SK-N-SH treated with all-trans-retinoic acid at 6 μM for 48 hours (cell line): ENCODE measurements around the gene MACF1.

Experiments
- ATAC-seq: fragments of 200-7000 bp; cut with Tn5 transposase; 3 replicates; pipeline ENCODE4 v1.9.1; 2020; ENCODE audit warnings: mild to moderate bottlenecking, moderate library complexity
- ARNTL ChIP-seq: fragments of 450-650 bp; formaldehyde crosslinking; IDR thresholded peaks from 2 replicates; pipeline ENCODE4 v1.5.0; 2020; ENCODE audit warnings: low read depth, mild to moderate bottlenecking, moderate library complexity, borderline replicate concordance
- BACH2 ChIP-seq: fragments of 250-450 bp; sonication (Bioruptor Pico); IDR thresholded peaks from 2 replicates; pipeline ENCODE4 v1.9.0; 2021; ENCODE audit warnings: mild to moderate bottlenecking, borderline replicate concordance
- ESRRG ChIP-seq: fragments of 250-450 bp; sonication (Bioruptor Pico); IDR thresholded peaks from 2 replicates; pipeline ENCODE4 v1.6.1; 2021; ENCODE audit warnings: mild to moderate bottlenecking
- GLIS3 ChIP-seq: fragments of 250-450 bp; sonication (Bioruptor Pico); IDR thresholded peaks from 2 replicates; pipeline ENCODE4 v1.5.0; 2020; ENCODE audit warnings: mild to moderate bottlenecking, moderate library complexity
- ISL1 ChIP-seq: fragments of 250-450 bp; sonication (Bioruptor Pico); IDR thresholded peaks from 2 replicates; pipeline ENCODE4 v2.1.2; 2022; ENCODE audit warnings: mild to moderate bottlenecking, moderate library complexity
- OSR1 ChIP-seq: fragments of 250-450 bp; sonication (Bioruptor Pico); IDR thresholded peaks from 2 replicates; pipeline ENCODE4 v1.8.0; 2022; ENCODE audit warnings: moderate library complexity, mild to moderate bottlenecking, inconsistent platforms
- PPARA ChIP-seq: fragments of 250-450 bp; sonication (Bioruptor Pico); IDR thresholded peaks from 2 replicates; pipeline ENCODE4 v1.5.0; 2020; ENCODE audit warnings: mild to moderate bottlenecking, borderline replicate concordance
- RARB ChIP-seq: fragments of 250-450 bp; sonication (Bioruptor Pico); IDR thresholded peaks from 2 replicates; pipeline ENCODE4 v1.8.0; 2021; ENCODE audit warnings: mild to moderate bottlenecking, moderate library complexity
- TOX ChIP-seq: fragments of 250-450 bp; sonication (Bioruptor Pico); IDR thresholded peaks from 2 replicates; pipeline ENCODE4 v1.8.0; 2021; ENCODE audit warnings: mild to moderate bottlenecking, moderate library complexity, borderline replicate concordance
- ZC3H10 ChIP-seq: fragments of 250-450 bp; sonication (Bioruptor Pico); IDR thresholded peaks from 2 replicates; pipeline ENCODE4 v1.5.1; 2021; ENCODE audit warnings: mild to moderate bottlenecking, moderate library complexity
- ZFP3 ChIP-seq: fragments of 250-450 bp; sonication (Bioruptor Pico); IDR thresholded peaks from 2 replicates; pipeline ENCODE4 v1.5.0; 2020; ENCODE audit warnings: mild to moderate bottlenecking, moderate library complexity
- ZFP30 ChIP-seq: fragments of 450-650 bp; formaldehyde crosslinking; IDR thresholded peaks from 2 replicates; pipeline ENCODE4 v1.5.0; 2022; ENCODE audit warnings: mild to moderate bottlenecking, moderate library complexity
- ZNF565 ChIP-seq: fragments of 450-650 bp; formaldehyde crosslinking; conservative IDR thresholded peaks from 2 replicates; pipeline ENCODE4 v1.5.0; 2020; ENCODE audit warnings: low read depth, mild to moderate bottlenecking, moderate library complexity
- ZNF70 ChIP-seq: fragments of 450-650 bp; formaldehyde crosslinking; IDR thresholded peaks from 2 replicates; pipeline ENCODE4 v1.5.0; 2020; ENCODE audit warnings: mild to moderate bottlenecking, moderate library complexity
- ZNF8 ChIP-seq: fragments of 450-650 bp; formaldehyde crosslinking; IDR thresholded peaks from 2 replicates; pipeline ENCODE4 v1.5.0; 2020; ENCODE audit warnings: mild to moderate bottlenecking, moderate library complexity
- TF ChIP-seq, protein P1 (sequence below): fragments of 250-450 bp; sonication (Bioruptor Pico); IDR thresholded peaks from 2 replicates; pipeline ENCODE4 v1.5.1; 2021; ENCODE audit warnings: mild to moderate bottlenecking, moderate library complexity
- TF ChIP-seq, protein P2 (sequence below): fragments of 250-450 bp; sonication (Bioruptor Pico); IDR thresholded peaks from 2 replicates; pipeline ENCODE4 v1.8.0; 2020; ENCODE audit warnings: mild to moderate bottlenecking, moderate library complexity, borderline replicate concordance
- TF ChIP-seq, protein P3 (sequence below): fragments of 250-450 bp; sonication (Bioruptor Pico); IDR thresholded peaks from 2 replicates; pipeline ENCODE4 v1.8.0; 2021; ENCODE audit warnings: low read depth, mild to moderate bottlenecking, moderate library complexity, borderline replicate concordance
- TF ChIP-seq, protein P4 (sequence below): fragments of 250-450 bp; sonication (Bioruptor Pico); IDR thresholded peaks from 2 replicates; pipeline ENCODE4 v1.5.1; 2020; ENCODE audit warnings: low read depth, mild to moderate bottlenecking, moderate library complexity

MACF1 gene

DNA sequence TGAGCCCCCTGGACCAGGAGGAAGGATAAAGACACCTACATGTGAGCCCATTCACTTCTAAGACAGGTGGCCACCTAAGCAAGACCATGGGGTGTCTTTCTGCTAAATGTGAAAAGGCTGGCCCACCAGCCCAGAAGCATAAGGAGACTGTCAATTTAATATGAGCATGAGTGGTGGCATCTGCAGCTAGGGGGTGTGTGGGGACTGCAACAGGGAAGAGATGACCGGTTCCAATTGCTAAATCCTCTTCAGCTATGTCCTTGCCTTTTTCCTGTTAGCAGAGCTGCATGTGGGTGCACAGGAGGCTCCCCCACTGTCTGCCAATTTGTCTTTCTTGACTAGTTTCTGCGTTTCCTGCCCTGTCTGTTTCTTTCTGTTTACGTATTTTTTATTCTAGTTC is 264.7 kb downstream of the MACF1 start:
- TF ChIP-seq OSR1 (CRISPR knock-in tag): no peak
- TF ChIP-seq, protein P1, sequence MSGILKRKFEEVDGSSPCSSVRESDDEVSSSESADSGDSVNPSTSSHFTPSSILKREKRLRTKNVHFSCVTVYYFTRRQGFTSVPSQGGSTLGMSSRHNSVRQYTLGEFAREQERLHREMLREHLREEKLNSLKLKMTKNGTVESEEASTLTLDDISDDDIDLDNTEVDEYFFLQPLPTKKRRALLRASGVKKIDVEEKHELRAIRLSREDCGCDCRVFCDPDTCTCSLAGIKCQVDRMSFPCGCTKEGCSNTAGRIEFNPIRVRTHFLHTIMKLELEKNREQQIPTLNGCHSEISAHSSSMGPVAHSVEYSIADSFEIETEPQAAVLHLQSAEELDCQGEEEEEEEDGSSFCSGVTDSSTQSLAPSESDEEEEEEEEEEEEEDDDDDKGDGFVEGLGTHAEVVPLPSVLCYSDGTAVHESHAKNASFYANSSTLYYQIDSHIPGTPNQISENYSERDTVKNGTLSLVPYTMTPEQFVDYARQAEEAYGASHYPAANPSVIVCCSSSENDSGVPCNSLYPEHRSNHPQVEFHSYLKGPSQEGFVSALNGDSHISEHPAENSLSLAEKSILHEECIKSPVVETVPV (CRISPR knock-in tag): no peak
- no peak for TF ChIP-seq RARB (CRISPR knock-in tag)
- no peak for TF ChIP-seq PPARA (CRISPR knock-in tag)
- TF ChIP-seq, protein P2, sequence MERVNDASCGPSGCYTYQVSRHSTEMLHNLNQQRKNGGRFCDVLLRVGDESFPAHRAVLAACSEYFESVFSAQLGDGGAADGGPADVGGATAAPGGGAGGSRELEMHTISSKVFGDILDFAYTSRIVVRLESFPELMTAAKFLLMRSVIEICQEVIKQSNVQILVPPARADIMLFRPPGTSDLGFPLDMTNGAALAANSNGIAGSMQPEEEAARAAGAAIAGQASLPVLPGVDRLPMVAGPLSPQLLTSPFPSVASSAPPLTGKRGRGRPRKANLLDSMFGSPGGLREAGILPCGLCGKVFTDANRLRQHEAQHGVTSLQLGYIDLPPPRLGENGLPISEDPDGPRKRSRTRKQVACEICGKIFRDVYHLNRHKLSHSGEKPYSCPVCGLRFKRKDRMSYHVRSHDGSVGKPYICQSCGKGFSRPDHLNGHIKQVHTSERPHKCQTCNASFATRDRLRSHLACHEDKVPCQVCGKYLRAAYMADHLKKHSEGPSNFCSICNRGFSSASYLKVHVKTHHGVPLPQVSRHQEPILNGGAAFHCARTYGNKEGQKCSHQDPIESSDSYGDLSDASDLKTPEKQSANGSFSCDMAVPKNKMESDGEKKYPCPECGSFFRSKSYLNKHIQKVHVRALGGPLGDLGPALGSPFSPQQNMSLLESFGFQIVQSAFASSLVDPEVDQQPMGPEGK (CRISPR knock-in tag): no peak
- ATAC-seq: no peak

DNA sequence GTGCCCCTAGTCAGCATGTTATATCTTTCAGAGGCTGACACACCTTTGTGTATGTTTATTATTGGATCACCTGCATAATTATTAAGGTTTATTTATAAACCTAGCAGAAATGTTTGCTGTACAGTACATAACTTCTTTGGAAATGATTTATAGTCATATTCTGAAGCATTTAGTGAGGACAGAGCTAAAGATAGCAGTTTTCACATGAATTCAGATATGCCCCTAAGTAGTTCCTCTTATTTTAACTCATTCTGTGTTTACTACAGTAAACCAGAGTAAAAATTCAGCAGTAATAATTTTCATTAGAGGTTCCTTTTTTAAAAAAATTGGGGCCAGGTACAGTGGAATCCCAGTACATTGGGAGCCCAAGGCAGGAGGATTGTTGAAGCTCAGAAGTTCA is 265.5 kb downstream of the MACF1 start:
- no peak for TF ChIP-seq ZFP3 (CRISPR knock-in tag)
- no peak for TF ChIP-seq ZNF8
- TF ChIP-seq ZNF565 (CRISPR knock-in tag): no peak
- TF ChIP-seq OSR1 (CRISPR knock-in tag): no peak
- TF ChIP-seq, protein P3, sequence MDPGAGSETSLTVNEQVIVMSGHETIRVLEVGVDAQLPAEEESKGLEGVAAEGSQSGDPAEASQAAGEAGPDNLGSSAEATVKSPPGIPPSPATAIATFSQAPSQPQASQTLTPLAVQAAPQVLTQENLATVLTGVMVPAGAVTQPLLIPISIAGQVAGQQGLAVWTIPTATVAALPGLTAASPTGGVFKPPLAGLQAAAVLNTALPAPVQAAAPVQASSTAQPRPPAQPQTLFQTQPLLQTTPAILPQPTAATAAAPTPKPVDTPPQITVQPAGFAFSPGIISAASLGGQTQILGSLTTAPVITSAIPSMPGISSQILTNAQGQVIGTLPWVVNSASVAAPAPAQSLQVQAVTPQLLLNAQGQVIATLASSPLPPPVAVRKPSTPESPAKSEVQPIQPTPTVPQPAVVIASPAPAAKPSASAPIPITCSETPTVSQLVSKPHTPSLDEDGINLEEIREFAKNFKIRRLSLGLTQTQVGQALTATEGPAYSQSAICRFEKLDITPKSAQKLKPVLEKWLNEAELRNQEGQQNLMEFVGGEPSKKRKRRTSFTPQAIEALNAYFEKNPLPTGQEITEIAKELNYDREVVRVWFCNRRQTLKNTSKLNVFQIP (CRISPR knock-in tag): no peak
- no peak for TF ChIP-seq ESRRG
- TF ChIP-seq, protein P1 (CRISPR knock-in tag): no peak
- TF ChIP-seq ZC3H10 (CRISPR knock-in tag): no peak
- no peak for TF ChIP-seq ARNTL (CRISPR knock-in tag)
- no peak for TF ChIP-seq BACH2 (CRISPR knock-in tag)
- no peak for TF ChIP-seq ISL1
- TF ChIP-seq, protein P2 (CRISPR knock-in tag): no peak
- TF ChIP-seq PPARA (CRISPR knock-in tag): no peak
- TF ChIP-seq, protein P4, sequence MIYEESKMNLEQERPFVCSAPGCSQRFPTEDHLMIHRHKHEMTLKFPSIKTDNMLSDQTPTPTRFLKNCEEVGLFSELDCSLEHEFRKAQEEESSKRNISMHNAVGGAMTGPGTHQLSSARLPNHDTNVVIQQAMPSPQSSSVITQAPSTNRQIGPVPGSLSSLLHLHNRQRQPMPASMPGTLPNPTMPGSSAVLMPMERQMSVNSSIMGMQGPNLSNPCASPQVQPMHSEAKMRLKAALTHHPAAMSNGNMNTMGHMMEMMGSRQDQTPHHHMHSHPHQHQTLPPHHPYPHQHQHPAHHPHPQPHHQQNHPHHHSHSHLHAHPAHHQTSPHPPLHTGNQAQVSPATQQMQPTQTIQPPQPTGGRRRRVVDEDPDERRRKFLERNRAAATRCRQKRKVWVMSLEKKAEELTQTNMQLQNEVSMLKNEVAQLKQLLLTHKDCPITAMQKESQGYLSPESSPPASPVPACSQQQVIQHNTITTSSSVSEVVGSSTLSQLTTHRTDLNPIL (CRISPR knock-in tag): no peak
- no peak for TF ChIP-seq ZNF70 (CRISPR knock-in tag)
- TF ChIP-seq, all 23 proteins: peak for 0
- no peak for ATAC-seq

DNA sequence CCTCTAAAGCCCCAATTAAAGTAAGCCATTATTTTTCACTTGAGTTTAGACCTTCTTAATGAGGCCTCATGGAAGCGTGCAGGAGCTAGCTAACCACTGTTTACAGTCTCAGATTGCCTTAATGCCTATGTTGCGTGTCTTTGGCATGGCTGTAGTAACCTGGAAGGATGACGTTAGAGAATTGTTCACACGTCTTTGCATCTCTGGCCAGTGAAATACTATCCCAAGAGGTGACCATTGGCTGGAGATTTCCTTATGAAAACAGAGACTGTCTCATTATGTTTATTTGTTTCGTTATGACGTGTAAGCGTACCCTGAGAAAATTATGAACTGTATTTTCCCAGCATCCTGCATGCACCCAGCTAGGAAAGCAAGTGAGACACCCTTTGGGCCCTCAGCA is 268.3 kb downstream of the MACF1 start:
- ATAC-seq: no peak
- TF ChIP-seq TOX (no peak), GLIS3 (CRISPR knock-in tag) (no peak), ZFP30 (no peak), ZNF8 (no peak), RARB (CRISPR knock-in tag) (no peak), ARNTL (CRISPR knock-in tag) (no peak), PPARA (CRISPR knock-in tag) (no peak)

DNA sequence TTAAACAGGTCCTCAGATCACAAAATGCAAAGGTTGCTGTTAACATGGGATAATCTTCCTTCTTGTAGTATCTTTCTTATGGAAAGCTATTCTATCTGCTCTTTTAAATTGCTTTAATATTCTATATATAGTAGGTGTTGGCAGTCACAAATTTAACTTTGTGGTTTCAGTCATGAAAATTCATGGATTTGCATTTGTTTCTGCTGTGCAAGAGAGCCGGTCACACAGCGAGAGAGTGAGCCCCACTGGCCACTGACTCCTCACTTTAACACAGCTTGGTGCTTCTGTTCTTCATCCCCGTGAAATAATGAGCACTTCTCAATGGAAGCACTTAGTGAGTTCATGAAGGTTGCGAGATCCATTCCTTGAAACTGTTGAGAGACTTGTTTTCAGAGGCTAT is 268.8 kb downstream of the MACF1 start:
- TF ChIP-seq PPARA (CRISPR knock-in tag) (no peak), ARNTL (CRISPR knock-in tag) (no peak), ESRRG (no peak), ZC3H10 (CRISPR knock-in tag) (no peak), BACH2 (CRISPR knock-in tag) (no peak)
- TF ChIP-seq, protein P3 (CRISPR knock-in tag): no peak
- TF ChIP-seq, protein P2 (CRISPR knock-in tag): no peak
- no peak for ATAC-seq
